Measurements from ENCODE around the gene MTSS2.

DNA sequence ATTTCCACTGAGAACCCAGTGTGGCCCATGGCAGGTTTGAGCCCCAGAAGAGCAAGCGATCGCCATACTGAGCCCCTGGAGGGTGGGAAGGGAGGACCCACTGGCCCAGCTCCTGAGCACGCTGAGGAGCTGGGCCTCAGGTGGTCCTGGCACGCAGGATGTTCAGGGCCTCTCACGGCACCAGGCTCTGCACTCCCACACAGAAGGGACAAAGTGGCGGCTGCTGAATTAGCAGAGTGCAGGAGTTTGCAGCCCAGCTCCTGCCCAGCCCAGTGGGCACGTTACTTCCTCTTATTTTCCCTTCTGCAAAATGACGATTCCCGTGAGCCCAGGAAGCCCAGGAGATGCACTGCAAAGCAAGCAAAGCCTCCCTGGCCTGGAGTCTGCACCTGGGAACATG is 42.3 kb upstream of the MTSS2 start:
- TF ChIP-seq RARB (CRISPR knock-in tag; IDR thresholded peaks at IDR 0.05) (no peak), ZFP3 (CRISPR knock-in tag; IDR thresholded peaks at IDR 0.05) (no peak), ARNTL (CRISPR knock-in tag; IDR thresholded peaks at IDR 0.05; ENCODE audit: borderline replicate concordance, low read depth) (no peak), ZNF8 (CRISPR knock-in tag; IDR thresholded peaks at IDR 0.05) (no peak), ZFP30 (CRISPR knock-in tag; IDR thresholded peaks at IDR 0.05) (no peak), ZNF70 (CRISPR knock-in tag; IDR thresholded peaks at IDR 0.05) (no peak)
- TF ChIP-seq, protein P1, sequence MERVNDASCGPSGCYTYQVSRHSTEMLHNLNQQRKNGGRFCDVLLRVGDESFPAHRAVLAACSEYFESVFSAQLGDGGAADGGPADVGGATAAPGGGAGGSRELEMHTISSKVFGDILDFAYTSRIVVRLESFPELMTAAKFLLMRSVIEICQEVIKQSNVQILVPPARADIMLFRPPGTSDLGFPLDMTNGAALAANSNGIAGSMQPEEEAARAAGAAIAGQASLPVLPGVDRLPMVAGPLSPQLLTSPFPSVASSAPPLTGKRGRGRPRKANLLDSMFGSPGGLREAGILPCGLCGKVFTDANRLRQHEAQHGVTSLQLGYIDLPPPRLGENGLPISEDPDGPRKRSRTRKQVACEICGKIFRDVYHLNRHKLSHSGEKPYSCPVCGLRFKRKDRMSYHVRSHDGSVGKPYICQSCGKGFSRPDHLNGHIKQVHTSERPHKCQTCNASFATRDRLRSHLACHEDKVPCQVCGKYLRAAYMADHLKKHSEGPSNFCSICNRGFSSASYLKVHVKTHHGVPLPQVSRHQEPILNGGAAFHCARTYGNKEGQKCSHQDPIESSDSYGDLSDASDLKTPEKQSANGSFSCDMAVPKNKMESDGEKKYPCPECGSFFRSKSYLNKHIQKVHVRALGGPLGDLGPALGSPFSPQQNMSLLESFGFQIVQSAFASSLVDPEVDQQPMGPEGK (CRISPR knock-in tag; IDR thresholded peaks at IDR 0.05; ENCODE audit: borderline replicate concordance): no peak
- TF ChIP-seq, protein P2, sequence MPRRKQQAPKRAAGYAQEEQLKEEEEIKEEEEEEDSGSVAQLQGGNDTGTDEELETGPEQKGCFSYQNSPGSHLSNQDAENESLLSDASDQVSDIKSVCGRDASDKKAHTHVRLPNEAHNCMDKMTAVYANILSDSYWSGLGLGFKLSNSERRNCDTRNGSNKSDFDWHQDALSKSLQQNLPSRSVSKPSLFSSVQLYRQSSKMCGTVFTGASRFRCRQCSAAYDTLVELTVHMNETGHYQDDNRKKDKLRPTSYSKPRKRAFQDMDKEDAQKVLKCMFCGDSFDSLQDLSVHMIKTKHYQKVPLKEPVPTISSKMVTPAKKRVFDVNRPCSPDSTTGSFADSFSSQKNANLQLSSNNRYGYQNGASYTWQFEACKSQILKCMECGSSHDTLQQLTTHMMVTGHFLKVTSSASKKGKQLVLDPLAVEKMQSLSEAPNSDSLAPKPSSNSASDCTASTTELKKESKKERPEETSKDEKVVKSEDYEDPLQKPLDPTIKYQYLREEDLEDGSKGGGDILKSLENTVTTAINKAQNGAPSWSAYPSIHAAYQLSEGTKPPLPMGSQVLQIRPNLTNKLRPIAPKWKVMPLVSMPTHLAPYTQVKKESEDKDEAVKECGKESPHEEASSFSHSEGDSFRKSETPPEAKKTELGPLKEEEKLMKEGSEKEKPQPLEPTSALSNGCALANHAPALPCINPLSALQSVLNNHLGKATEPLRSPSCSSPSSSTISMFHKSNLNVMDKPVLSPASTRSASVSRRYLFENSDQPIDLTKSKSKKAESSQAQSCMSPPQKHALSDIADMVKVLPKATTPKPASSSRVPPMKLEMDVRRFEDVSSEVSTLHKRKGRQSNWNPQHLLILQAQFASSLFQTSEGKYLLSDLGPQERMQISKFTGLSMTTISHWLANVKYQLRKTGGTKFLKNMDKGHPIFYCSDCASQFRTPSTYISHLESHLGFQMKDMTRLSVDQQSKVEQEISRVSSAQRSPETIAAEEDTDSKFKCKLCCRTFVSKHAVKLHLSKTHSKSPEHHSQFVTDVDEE (CRISPR knock-in tag; IDR thresholded peaks at IDR 0.05): no peak

Measured in SK-N-SH treated with all-trans-retinoic acid at 6 μM for 48 hours (cell line).